ENCODE results near the gene SLIT3.

The SLIT3 gene

GRCh38 chr5:169300468-169301385 is at the start of gene SLIT3:
Gene SLIT3, minus strand, starts transcription at chr5:169301139. Its CDS starts 430 bp downstream, at chr5:169300709.
- peak; percentile 85 for DNase-seq (ENCODE audit: low spot score)

- DNase-seq (ENCODE audit: low spot score): no peak
These were observed 49.1 kb upstream of the SLIT3 start for GRCh38 chr5:169350016-169350415.

- DNase-seq (ENCODE audit: low spot score): no peak
These were observed 46.8 kb upstream of the SLIT3 start for GRCh38 chr5:169347786-169348185.

GRCh38 chr5:169344629-169345028 is 43.7 kb upstream of the SLIT3 start:
- DNase-seq (ENCODE audit: low spot score): no peak

- no peak for DNase-seq (ENCODE audit: low spot score)
These were observed 42.8 kb upstream of the SLIT3 start for GRCh38 chr5:169343766-169344165.

GRCh38 chr5:169341556-169341955 is 40.6 kb upstream of the SLIT3 start:
- no peak for DNase-seq (ENCODE audit: low spot score)

GRCh38 chr5:169339869-169340268 is 38.9 kb upstream of the SLIT3 start:
- no peak for DNase-seq (ENCODE audit: low spot score)

GRCh38 chr5:169336242-169336641 is 35.3 kb upstream of the SLIT3 start:
- no peak for DNase-seq (ENCODE audit: low spot score)

- DNase-seq (ENCODE audit: low spot score): no peak
These were observed 34.9 kb upstream of the SLIT3 start for GRCh38 chr5:169335806-169336205.

- DNase-seq (ENCODE audit: low spot score): no peak
These were observed 32.6 kb upstream of the SLIT3 start for GRCh38 chr5:169333518-169333917.

GRCh38 chr5:169331292-169331852 is 30.4 kb upstream of the SLIT3 start:
- no peak for DNase-seq (ENCODE audit: low spot score)

GRCh38 chr5:169328401-169328800 is 27.5 kb upstream of the SLIT3 start:
- DNase-seq (ENCODE audit: low spot score): no peak

GRCh38 chr5:169325273-169325672 is 24.3 kb upstream of the SLIT3 start:
- DNase-seq (ENCODE audit: low spot score): no peak

- no peak for DNase-seq (ENCODE audit: low spot score)
These were observed 17.6 kb upstream of the SLIT3 start for GRCh38 chr5:169318556-169318955.

GRCh38 chr5:169307646-169308045 is 6.7 kb upstream of the SLIT3 start:
- no peak for DNase-seq (ENCODE audit: low spot score)

GRCh38 chr5:169305366-169305765 is 4.4 kb upstream of the SLIT3 start:
- no peak for DNase-seq (ENCODE audit: low spot score)

GRCh38 chr5:169304175-169304574 is 3.2 kb upstream of the SLIT3 start:
- no peak for DNase-seq (ENCODE audit: low spot score)

- DNase-seq (ENCODE audit: low spot score): no peak
These were observed 2.2 kb upstream of the SLIT3 start for GRCh38 chr5:169303119-169303515.

GRCh38 chr5:169302491-169303118 is 1.7 kb upstream of the SLIT3 start:
- DNase-seq (ENCODE audit: low spot score): peak; percentile 83

GRCh38 chr5:169301986-169302385 is 1.0 kb upstream of the SLIT3 start:
- no peak for DNase-seq (ENCODE audit: low spot score)

- no peak for DNase-seq (ENCODE audit: low spot score)
These were observed 521 bp upstream of the SLIT3 start for GRCh38 chr5:169301386-169301934.

GRCh38 chr5:169299663-169300467 is 1.1 kb downstream of the SLIT3 start:
- no peak for DNase-seq (ENCODE audit: low spot score)
